Gastroesophageal sphincter (tissue), 3 donors: Measurements from ENCODE around the gene LMNTD2.

ENCODE experiments used
- EP300 ChIP-seq: sonication (generic); formaldehyde crosslinking; IDR thresholded peaks from one replicate; pipeline ENCODE4 v1.6.1; 2017; ENCODE audit warnings: antibody characterized with exemption, mild to moderate bottlenecking
- POLR2A ChIP-seq, 2 donors: fragments of 450-650 bp; IDR thresholded peaks; one replicate each; pipeline ENCODE4 v1.6.1; 2017; ENCODE audit warnings: antibody characterized with exemption in 2 of 2, mild to moderate bottlenecking in 2 of 2, moderate library complexity in 1 of 2
- POLR2AphosphoS5 ChIP-seq: sonication (generic); formaldehyde crosslinking; IDR thresholded peaks from one replicate; pipeline ENCODE4 v1.6.1; 2017; ENCODE audit warnings: antibody characterized with exemption
- TF ChIP-seq, protein P1 (sequence below), 4 experiments: fragments of 200-600 bp in 2 of 4; fragments of 450-650 bp in 2 of 4; sonication (generic) in 1 of 4; IDR thresholded peaks; one replicate each; pipeline ENCODE4 v1.5.1; 2017 to 2019; ENCODE audit warnings: antibody characterized with exemption in 4 of 4, mild to moderate bottlenecking in 2 of 4, moderate library complexity in 2 of 4

DNA sequence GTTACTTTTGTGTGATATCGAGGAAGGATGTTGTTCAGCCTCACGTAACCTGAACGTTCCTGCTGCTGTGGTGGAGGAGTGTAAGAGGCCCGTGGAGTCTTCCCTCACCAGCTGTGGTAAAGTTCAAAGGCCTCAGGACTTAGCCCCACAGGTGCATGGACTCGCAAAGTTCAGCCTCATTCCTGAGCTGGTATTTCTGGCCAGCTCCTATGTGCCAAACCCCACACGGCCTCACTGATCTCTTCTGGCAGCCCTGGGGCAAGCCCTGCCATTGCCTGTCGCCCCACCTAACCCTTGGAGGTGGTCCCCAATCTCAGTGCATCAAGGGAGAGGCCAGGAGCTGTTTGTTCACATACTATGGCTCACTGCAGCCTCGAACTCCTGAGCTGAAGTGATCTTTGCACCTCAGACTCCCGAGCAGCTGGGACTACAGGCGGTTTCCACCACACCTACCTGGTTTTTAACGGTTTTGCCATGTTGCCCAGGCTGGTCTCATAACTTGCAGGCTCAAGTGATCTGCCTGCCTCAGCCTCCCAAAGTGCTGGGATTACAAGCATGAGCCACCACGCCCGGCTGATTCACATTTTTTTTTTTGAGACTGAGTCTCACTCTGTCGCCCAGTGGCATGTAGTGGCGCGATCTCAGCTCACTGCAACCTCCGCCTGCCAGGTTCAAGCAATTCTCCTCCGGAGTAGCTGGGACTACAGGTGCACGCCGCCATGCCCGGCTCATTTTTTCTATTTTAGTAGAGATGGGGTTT is 17.9 kb upstream of the LMNTD2 start:
- TF ChIP-seq POLR2A (IDR thresholded peaks at IDR 0.05) (no peak), POLR2AphosphoS5 (no peak), EP300 (no peak)
- TF ChIP-seq, protein P1, sequence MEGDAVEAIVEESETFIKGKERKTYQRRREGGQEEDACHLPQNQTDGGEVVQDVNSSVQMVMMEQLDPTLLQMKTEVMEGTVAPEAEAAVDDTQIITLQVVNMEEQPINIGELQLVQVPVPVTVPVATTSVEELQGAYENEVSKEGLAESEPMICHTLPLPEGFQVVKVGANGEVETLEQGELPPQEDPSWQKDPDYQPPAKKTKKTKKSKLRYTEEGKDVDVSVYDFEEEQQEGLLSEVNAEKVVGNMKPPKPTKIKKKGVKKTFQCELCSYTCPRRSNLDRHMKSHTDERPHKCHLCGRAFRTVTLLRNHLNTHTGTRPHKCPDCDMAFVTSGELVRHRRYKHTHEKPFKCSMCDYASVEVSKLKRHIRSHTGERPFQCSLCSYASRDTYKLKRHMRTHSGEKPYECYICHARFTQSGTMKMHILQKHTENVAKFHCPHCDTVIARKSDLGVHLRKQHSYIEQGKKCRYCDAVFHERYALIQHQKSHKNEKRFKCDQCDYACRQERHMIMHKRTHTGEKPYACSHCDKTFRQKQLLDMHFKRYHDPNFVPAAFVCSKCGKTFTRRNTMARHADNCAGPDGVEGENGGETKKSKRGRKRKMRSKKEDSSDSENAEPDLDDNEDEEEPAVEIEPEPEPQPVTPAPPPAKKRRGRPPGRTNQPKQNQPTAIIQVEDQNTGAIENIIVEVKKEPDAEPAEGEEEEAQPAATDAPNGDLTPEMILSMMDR (IDR thresholded peaks at IDR 0.05), result no peak
